Stimulated activated naive CD8-positive, alpha-beta T cell treated with anti-CD3 and anti-CD28 coated beads, Interleukin-15, amount 100 ng/mL, for 72 hours (primary cell): ENCODE measurements around the gene KIT.

Source experiments
- ATAC-seq: fragments of 150-1000 bp; cut with Tn5 transposase; 2 replicates; pipeline ENCODE4 v1.10.0; 2021; ENCODE audit warnings: mild to moderate bottlenecking, moderate library complexity
- DNase-seq, 2 donors: peaks; one replicate each; pipeline ENCODE4 v3.0.0; 2021 to 2022
- H3K27ac Mint-ChIP-seq, 2 donors: one replicate each; pipeline ENCODE4 v1.8.0; 2022; ENCODE audit warnings: mild to moderate bottlenecking in 2 of 2, mixed read lengths in 2 of 2, moderate library complexity in 2 of 2
- H3K27me3 Mint-ChIP-seq: one replicate; pipeline ENCODE4 v1.8.0; 2022; ENCODE audit warnings: mixed read lengths
- H3K4me1 Mint-ChIP-seq: one replicate; pipeline ENCODE4 v1.8.0; 2022; ENCODE audit warnings: mild to moderate bottlenecking, mixed read lengths
- H3K4me3 Mint-ChIP-seq, 2 donors: one replicate each; pipeline ENCODE4 v1.8.0; 2022; ENCODE audit warnings: mild to moderate bottlenecking in 2 of 2, mixed read lengths in 2 of 2, moderate library complexity in 1 of 2
- H3K9me3 Mint-ChIP-seq, 2 donors: one replicate each; pipeline ENCODE4 v1.8.0; 2022; ENCODE audit warnings: mixed read lengths in 2 of 2

KIT gene

GRCh38 chr4:54742636-54743399, 85.1 kb downstream of the KIT start:
- H3K9me3 Mint-ChIP-seq, result peaks cover 8 to 25% of the 10 kb centered on the region in 2 donors

GRCh38 chr4:54743562-54743961, 85.8 kb downstream of the KIT start:
- ATAC-seq, result no peak
- Mint-ChIP-seq H3K4me1 (peaks cover 25% of the 10 kb centered on the region), H3K4me3 (no peak overlapping the region), H3K27me3 (no peaks in the 10 kb centered on the region), H3K9me3 (peaks cover 5 to 25% of the 10 kb centered on the region in 2 donors), H3K27ac (no peak overlapping the region)
- DNase-seq, result no peak

More at GRCh38 chr4:54742636-54743399, 85.1 kb downstream of the KIT start:
- no peak overlapping the region for H3K4me3 Mint-ChIP-seq
- peaks cover 24% of the 10 kb centered on the region for H3K4me1 Mint-ChIP-seq
- ATAC-seq (no peak), DNase-seq (no peak)
- H3K27me3 Mint-ChIP-seq, result no peaks in the 10 kb centered on the region
- H3K27ac Mint-ChIP-seq, result peak overlapping the region in 1 of 2 donors; percentile 29

- Mint-ChIP-seq H3K27me3 (no peaks in the 10 kb centered on the region), H3K4me1 (peaks cover 24% of the 10 kb centered on the region), H3K27ac (no peak overlapping the region), H3K9me3 (peaks cover 4 to 25% of the 10 kb centered on the region in 2 donors), H3K4me3 (no peak overlapping the region)
- ATAC-seq, result no peak
- DNase-seq, result no peak
These were observed 86.7 kb downstream of the KIT start for GRCh38 chr4:54744487-54744886.

DNA sequence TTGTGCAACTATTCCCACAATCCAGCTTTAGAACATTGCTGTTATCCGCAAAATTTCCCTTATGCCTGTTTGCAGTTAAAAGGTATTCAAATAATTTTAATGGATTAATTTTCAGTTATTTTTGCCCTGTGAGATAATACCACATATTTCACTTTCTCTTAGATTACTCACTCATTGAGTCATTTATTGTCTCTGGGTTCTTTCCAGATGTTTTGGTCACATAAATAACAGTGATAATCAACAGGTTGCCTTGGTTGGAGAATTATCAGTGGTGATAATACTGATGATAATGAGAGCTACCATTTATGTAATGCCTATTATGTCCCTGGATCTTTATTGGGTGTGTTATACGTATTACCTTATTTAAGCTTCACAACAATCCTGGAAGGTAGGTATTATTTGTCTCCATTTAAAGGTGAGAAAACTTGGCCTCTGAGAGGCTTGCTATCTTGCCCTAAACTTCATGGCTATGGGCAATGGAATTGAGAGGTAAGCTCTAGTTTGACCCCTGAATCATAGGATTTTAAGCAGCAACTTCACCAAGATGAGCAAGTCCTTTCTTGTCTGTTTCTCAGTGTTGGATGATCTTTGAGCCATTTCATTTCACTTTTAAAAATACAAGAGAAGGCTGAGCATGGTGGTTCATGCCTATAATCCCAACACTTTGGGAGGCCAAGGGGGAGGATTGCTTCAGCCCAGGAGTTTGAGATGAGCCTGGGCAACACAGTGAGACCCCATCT, 87.4 kb downstream of the KIT start:
- Mint-ChIP-seq H3K9me3 (peaks cover 4 to 25% of the 10 kb centered on the region in 2 donors), H3K4me3 (no peak overlapping the region), H3K27me3 (no peaks in the 10 kb centered on the region), H3K27ac (no peak overlapping the region), H3K4me1 (peaks cover 24% of the 10 kb centered on the region)
- DNase-seq (no peak), ATAC-seq (no peak)

DNA sequence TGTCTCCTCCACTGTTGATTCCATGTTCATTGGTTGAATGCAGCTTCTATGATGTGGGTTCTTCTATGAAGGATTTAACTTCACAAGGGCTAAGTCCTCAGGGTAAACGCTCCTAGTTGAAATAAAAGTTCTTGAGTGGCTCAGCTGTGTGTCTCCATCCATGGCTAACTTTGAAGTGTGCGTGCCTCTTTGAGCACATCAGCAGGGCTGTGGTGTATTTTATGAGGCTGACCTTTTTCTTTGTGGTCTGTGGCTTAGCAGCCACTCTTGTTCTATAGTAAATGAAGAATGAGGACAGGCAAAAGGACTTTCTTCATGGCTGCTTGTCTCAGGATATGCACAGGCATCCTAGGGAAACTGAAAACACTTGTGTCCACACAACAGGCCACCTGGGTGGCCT, 88.5 kb downstream of the KIT start:
- ATAC-seq (peak; percentile 83), DNase-seq (peak; percentile 14 to 34)
- H3K4me1 Mint-ChIP-seq, result peaks cover 24% of the 10 kb centered on the region
- H3K27me3 Mint-ChIP-seq, result no peaks in the 10 kb centered on the region
- peak overlapping the region in 1 of 2 donors; percentile 16 for H3K4me3 Mint-ChIP-seq
- peak overlapping the region; percentile 53 to 74 for H3K27ac Mint-ChIP-seq
- H3K9me3 Mint-ChIP-seq, result peaks cover 4 to 25% of the 10 kb centered on the region in 2 donors

DNA sequence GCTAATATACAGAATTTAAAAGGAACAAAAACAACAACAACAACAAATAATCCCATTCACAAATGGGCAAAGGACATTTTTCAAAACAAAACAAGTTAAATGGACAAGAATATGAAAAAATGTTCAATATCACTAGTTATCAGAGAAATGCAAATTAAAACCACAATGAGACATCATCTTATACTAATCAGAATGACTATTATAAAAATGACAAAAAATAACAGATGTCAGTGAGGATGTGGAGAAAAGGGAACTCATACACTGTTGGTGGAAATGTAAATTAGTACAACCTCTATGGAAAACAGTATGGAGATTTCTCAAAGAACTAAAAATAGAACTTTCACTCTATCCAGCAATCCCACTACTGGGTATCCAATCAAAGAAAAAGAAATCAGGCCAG, 92.6 kb downstream of the KIT start:
- H3K4me1 Mint-ChIP-seq, result peaks cover 33% of the 10 kb centered on the region
- H3K27me3 Mint-ChIP-seq, result no peaks in the 10 kb centered on the region
- ATAC-seq, result no peak
- DNase-seq, result no peak
- no peak overlapping the region for H3K4me3 Mint-ChIP-seq
- no peak overlapping the region for H3K27ac Mint-ChIP-seq
- H3K9me3 Mint-ChIP-seq, result peaks cover 0 to 4% of the 10 kb centered on the region in 2 donors

DNA sequence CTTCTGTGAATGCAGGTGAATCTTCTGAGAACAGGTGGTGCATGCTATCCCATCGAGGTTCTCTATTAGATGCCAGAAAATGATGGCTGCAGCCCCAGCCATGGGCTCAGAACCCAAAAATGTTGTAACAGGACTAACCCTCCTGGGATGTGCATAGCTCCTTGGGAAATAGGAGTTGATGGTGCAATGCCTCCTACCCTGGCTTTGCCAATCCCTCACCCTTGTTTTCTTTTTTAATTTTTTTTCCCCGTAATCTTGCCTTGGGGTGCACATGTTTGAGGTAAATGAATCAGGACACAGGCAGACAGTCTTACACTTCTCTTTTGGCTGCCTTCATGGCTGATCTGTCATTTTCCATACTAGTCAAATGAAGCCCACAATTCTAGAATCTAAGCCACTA, 96.6 kb downstream of the KIT start:
- Mint-ChIP-seq H3K27ac (no peak overlapping the region), H3K4me1 (peaks cover 12% of the 10 kb centered on the region), H3K9me3 (peaks cover 0 to 6% of the 10 kb centered on the region in 2 donors), H3K27me3 (no peaks in the 10 kb centered on the region), H3K4me3 (no peak overlapping the region)
- DNase-seq, result no peak
- no peak for ATAC-seq

DNA sequence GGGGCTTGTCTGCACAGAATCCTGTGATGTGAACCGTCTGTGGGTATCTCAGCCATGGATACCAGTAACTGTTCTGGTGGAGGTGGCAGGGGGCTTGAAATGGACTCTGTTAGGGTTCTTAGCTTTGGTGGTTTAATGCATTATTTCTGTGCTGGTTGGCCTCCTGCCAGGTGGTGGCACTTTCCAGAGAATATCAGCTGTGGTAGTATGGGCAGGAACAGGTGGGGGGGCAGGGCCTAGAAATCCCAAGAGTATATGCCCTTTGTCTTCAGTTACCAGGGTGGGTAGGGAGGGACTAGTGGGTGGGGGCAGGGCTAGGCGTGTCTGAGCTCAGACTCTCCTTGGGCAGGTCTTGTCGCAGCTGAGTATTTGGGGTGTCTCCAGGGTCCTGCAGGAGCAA, 106.7 kb downstream of the KIT start:
- DNase-seq, result no peak
- no peak overlapping the region for H3K4me3 Mint-ChIP-seq
- H3K9me3 Mint-ChIP-seq, result peaks cover 24 to 54% of the 10 kb centered on the region in 2 donors
- no peak overlapping the region for H3K27ac Mint-ChIP-seq
- H3K4me1 Mint-ChIP-seq, result no peaks in the 10 kb centered on the region
- no peaks in the 10 kb centered on the region for H3K27me3 Mint-ChIP-seq
- no peak for ATAC-seq

GRCh38 chr4:54767376-54767775, 109.6 kb downstream of the KIT start:
- H3K4me1 Mint-ChIP-seq, result no peaks in the 10 kb centered on the region

DNA sequence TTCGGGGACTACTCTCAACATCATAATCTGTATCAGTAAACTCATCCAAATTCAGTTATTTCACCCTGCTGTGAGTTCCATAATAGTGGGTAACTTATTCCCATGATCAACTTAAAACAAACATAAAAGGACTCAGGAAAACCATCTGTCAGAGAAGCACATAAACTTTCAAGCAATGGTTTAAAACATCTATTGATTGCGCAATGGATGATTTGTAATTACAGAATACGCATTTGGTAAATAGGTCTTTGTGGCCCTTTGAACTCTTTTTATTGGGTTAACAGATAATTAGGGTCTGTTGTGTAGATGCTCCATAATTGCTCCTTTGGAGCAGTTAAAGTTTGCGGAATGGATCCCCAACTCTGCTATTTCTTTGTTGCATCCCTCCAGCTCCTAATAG, 115.3 kb downstream of the KIT start:
- peaks cover 0 to 16% of the 10 kb centered on the region in 2 donors for H3K9me3 Mint-ChIP-seq
- ATAC-seq (no peak), DNase-seq (no peak)
- H3K27me3 Mint-ChIP-seq, result no peaks in the 10 kb centered on the region
- no peaks in the 10 kb centered on the region for H3K4me1 Mint-ChIP-seq
- H3K4me3 Mint-ChIP-seq, result no peak overlapping the region
- H3K27ac Mint-ChIP-seq, result no peak overlapping the region

More at GRCh38 chr4:54767376-54767775, 109.6 kb downstream of the KIT start:
- DNase-seq, result no peak
- Mint-ChIP-seq H3K9me3 (peaks cover 6 to 42% of the 10 kb centered on the region in 2 donors), H3K27ac (no peak overlapping the region), H3K27me3 (no peaks in the 10 kb centered on the region), H3K4me3 (no peak overlapping the region)
- ATAC-seq, result no peak

DNA sequence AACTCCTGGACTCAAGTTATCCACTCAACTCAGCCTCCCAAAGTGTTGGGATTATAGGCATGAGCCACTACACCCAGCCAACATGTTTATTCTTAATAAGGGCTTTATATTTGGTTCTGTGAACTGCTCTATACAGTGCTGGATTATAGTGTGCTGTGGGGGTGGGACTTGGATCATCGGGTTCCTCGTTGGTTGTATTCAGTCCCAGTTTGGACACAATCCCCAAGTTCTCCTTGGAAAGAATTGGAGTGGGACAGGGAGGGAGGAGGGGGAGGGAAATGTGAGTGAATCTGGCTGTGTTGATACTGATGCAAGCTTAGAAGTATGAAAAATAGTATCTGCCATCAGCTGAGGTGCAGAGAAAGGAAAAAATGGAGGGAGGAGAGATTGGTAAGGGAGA, 121.3 kb downstream of the KIT start:
- Mint-ChIP-seq H3K27ac (no peak overlapping the region), H3K27me3 (no peaks in the 10 kb centered on the region), H3K9me3 (no peaks in the 10 kb centered on the region), H3K4me3 (no peak overlapping the region), H3K4me1 (no peaks in the 10 kb centered on the region)
- ATAC-seq (no peak), DNase-seq (no peak)

GRCh38 chr4:54779476-54780148, 121.9 kb downstream of the KIT start:
- no peak overlapping the region for H3K27ac Mint-ChIP-seq
- no peaks in the 10 kb centered on the region for H3K27me3 Mint-ChIP-seq
- no peak for ATAC-seq
- H3K4me1 Mint-ChIP-seq, result no peaks in the 10 kb centered on the region
- no peak for DNase-seq
- no peak overlapping the region for H3K4me3 Mint-ChIP-seq
- no peaks in the 10 kb centered on the region for H3K9me3 Mint-ChIP-seq

DNA sequence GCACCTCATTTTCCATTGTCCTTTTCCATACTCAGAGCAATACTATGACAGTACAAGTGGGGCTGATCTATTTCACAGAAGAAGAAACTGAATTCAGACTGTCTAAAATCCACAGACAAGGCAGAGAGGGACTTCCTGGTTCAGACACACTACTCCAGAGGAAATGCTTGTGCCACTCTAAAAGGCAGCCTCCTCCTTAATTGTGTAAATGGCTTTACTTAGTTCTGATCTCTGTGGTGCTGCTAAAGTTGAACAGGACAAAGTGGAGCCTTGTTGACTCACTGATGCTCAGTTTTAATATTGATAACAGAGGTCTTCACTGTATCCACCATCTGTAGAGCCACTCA, 122.4 kb downstream of the KIT start:
- H3K4me1 Mint-ChIP-seq, result no peaks in the 10 kb centered on the region
- H3K4me3 Mint-ChIP-seq, result no peak overlapping the region
- no peak overlapping the region for H3K27ac Mint-ChIP-seq
- DNase-seq (no peak), ATAC-seq (no peak)
- H3K9me3 Mint-ChIP-seq, result no peaks in the 10 kb centered on the region
- H3K27me3 Mint-ChIP-seq, result no peaks in the 10 kb centered on the region

GRCh38 chr4:54781756-54782155, 124.0 kb downstream of the KIT start:
- H3K27ac Mint-ChIP-seq, result no peak overlapping the region
- no peaks in the 10 kb centered on the region for H3K4me1 Mint-ChIP-seq
- no peak overlapping the region for H3K4me3 Mint-ChIP-seq
- DNase-seq (no peak), ATAC-seq (no peak)
- H3K27me3 Mint-ChIP-seq, result no peaks in the 10 kb centered on the region
- no peaks in the 10 kb centered on the region for H3K9me3 Mint-ChIP-seq

- Mint-ChIP-seq H3K27me3 (no peaks in the 10 kb centered on the region), H3K27ac (no peak overlapping the region), H3K9me3 (no peaks in the 10 kb centered on the region), H3K4me3 (no peak overlapping the region), H3K4me1 (no peaks in the 10 kb centered on the region)
- no peak for ATAC-seq
- DNase-seq, result no peak
These were observed 125.8 kb downstream of the KIT start for GRCh38 chr4:54783402-54784110.
